NCI-H345 treated with DMSO at 0.1 percent for 48 hours (cell line): ENCODE data around the gene EHMT1.

Experiments used
- DNase-seq: peaks from one replicate; lab custom pipeline; 2025; ENCODE audit not compliant: unreplicated experiment; lab: John Stamatoyannopoulos, UW

The EHMT1 gene

GRCh38 chr9:137690930-137691645 is 72.3 kb downstream of the EHMT1 start:
- DNase-seq: no peak

DNA sequence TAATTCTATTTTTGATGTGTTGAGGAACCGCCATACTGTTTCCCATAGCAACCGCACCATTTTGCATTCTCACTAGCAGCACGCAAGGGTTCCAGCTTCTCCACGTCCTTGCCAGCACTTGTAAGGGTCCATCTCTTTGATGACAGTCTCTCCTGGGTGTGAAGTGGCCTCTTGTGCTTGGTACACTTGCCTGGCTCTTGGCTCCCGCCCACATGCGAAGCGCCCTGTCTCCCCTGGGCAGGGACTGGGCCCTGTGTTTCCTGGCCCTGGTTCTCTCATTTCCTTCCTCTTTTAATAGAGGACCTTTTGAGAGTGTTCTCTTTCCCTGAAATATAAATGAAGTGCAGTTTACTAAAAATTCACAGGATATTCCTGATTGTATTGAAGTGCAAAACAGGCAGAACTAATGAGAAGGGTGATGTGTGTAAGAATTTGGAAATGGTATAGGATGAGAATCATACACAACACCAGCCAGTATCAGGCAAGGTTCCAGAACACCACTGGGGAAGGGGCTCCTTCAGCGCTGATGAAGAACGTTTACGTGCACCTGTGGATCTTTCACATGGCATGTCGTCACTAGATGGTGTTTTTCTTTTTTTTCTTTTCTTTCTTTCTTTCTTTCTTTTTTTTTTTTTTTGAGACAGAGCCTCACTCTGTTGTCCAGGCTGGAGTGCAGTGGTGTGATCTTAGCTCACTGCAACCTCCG is 73.0 kb downstream of the EHMT1 start:
- no peak for DNase-seq

DNA sequence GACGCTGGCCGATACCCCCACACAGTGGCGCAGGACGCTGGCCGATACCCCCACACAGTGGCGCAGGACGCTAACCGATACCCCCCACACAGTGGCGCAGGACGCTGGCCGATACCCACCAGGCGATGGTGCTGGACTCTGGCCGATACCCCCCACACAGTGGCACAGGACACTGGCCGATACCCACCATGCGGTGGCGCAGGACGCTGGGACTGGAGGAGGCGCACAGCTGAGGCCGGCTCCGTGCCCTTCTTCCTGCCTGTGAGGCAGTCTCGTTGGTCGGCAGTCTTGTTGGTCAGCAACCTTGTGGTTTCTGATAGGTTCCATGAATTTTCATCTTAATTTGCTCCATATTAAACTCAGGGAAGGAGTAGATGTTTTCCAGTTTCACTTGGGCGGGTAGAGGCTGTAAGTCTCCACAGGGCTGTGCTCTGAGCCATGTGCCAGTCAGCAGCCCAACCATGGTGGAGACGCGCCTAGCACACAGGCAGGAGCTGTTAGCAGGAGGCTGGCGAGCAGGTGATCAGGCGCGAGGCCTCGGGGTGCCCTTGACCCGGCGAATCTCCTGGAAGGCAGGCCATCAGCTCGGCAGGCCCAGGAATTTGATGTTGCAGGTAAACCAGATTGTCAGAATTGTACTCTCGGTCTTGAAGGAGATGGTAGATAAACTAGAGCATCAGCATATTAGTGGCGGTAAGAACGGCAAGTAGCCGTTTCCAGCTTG is 75.6 kb downstream of the EHMT1 start:
- no peak for DNase-seq

DNA sequence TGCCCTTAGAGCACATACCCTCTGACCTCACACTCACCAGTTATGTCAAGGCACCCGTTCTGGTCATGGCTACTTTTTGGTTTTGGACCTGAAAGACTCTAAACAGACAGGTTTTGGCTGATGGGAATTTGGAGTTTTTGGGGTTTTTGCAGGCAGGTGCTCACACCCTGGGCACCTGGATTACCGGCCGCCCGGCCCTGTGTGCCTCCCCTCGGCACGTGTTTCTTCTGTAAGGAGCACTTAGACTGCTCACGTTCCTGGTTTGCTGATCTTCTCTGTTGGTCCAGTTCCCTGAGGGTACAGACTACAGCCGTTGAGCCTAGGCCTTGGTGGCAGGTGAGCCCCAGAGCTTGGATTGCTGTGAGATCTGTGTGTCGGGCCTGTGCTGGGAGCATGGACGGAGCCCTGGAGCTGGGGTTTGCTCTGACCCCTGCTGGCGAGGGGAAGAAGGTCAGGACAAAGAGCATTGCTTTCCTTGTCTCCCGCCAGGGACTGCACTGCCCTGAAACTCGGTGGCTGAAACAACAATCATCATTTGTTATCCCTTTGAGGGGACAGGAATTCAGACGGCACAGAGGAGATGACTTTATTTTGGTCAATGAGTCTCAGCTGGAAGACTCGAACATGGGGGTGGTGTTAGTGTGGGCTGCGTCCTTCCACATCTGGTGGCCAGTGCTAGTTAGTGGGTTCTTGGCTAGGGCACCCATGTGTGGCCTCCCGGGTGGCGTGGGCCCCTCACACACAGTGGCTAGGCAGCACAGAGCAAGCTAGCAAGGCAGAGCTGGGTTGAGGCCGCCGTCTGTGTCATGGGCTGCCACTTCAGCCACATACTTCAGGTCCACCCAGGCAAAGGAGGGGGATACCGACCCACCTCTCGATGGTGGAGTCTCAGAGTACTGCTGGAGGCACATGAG is 76.4 kb downstream of the EHMT1 start:
- no peak for DNase-seq

- DNase-seq: no peak
Observed at GRCh38 chr9:137696136-137696925, 77.5 kb downstream of the EHMT1 start.

- DNase-seq: no peak
Observed at GRCh38 chr9:137697193-137697592, 78.4 kb downstream of the EHMT1 start.

DNA sequence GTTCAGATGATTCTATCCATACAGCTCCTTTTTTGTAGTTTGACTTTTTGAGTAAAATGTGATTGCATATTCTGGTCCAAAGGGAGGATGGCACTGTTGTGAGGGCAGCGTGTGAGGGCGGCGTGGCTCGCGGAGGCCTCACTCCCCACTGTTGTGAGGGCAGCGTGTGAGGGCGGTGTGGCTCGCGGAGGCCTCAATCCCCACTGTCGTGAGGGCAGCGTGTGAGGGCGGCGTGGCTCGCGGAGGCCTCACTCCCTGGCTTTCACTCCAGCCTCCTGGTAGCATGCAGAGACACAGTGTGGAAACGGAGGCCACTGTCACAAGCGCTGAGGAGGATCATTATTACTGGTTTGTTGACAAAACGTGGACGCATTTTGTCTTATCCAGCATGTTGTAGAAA is 79.0 kb downstream of the EHMT1 start:
- no peak for DNase-seq

GRCh38 chr9:137700911-137701310 is 82.1 kb downstream of the EHMT1 start:
- DNase-seq: no peak

DNA sequence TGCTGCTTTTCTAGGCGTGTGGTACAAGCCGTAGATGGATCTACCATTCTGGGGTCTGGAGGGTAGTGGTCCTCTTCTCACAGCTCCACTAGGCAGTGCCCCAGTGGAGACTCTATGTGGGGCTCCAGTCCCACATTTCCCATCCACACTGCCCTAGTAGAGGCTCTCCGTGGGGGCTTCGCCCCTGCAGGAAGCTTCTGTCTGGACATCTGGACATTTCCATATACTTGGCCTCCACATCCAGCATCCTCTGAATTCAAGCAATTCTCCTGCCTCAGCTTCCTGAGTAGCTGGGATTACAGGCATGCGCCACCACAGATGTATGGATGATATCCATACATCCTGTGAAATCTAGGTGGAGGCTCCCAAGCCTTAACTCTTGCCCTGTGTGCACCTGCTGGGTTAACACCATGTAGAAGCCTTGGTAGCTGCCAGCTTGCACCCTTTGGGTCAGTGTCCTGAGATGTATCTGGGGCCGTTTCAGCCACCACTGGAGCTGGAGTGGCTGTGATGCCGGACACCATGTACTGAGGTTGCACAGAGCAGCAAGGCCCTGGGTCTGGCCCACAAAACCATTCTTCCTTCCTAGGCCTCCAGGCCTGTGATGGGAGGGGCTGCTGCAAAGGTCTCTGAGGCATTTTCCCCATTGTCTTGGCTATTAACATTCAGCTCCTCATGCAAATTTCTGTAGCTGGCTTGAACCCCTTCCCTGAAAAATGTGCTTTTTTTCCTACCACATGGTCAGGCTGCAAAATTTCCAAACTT is 84.0 kb downstream of the EHMT1 start:
- no peak for DNase-seq

DNA sequence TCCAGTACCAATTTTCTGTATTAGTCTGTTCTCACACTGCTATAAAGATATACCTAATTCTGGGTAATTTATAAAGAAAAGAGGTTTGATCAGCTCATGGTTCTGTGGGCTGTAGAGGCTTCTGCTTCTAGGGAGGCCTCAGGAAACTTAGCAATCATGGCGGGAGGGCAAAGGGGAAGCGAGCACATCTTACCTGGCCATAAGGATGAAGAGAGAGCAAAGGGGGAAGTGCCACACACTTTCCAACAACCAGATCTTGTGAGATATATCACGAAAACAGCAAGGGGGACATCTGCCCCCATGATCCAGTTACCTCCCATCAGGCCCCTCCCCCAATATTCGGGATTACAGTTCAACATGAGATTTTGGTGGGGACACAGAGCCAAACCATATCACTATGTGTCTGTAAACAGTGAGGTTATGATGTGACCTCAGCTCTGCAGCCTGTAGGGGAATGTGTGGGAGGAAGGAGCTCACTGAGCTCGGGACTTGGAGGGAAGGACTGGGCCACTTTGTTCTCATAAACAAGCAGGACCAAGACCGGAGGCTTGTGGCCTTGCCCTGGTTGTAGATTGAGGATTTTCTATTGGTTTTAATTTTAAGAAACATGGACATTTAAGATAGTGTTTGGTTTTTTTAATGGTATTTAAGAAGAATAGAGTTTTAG is 85.2 kb downstream of the EHMT1 start:
- DNase-seq: no peak

DNA sequence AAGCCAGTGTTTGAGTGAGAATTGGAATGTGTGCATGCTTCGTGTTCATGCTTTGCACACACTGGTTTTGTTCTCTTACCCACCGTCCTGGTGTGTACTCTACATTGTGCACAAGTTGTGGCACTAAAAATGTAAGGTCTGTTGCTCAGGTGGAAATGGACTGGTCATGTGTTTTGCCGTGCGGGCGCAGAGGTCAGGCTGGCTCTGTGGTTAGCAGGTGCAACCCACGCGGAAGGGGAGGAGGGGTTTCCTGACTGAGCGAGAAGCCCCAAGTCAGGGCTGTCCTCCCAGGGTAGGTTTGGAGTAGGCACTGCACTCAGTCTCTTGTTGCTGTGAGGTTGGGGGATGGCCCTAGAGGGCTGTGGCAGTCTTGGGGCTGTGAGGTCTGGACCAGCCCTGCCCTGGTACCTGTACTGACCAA is 86.6 kb downstream of the EHMT1 start:
- no peak for DNase-seq

- DNase-seq: no peak
Observed at GRCh38 chr9:137705906-137706305, 87.1 kb downstream of the EHMT1 start.

DNA sequence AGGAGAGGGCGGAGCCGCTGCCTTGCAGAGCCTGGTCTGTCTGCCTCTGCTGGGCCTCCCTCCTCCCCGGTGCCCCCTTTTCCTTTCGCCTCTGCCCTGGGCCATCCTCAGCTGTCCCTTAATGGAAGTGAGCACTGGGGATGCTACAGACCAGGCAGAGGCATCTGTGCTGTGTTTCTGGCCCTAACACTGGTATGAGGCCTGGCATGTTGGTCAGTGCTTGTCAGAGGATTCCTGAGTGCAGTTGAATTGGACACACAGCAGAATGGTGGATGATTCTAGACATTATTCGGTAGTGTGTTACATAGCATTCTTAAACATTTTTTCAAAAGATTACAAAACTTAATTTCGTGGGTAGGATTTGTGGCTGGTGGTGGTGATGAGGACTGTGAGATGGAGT is 88.6 kb downstream of the EHMT1 start:
- no peak for DNase-seq

DNA sequence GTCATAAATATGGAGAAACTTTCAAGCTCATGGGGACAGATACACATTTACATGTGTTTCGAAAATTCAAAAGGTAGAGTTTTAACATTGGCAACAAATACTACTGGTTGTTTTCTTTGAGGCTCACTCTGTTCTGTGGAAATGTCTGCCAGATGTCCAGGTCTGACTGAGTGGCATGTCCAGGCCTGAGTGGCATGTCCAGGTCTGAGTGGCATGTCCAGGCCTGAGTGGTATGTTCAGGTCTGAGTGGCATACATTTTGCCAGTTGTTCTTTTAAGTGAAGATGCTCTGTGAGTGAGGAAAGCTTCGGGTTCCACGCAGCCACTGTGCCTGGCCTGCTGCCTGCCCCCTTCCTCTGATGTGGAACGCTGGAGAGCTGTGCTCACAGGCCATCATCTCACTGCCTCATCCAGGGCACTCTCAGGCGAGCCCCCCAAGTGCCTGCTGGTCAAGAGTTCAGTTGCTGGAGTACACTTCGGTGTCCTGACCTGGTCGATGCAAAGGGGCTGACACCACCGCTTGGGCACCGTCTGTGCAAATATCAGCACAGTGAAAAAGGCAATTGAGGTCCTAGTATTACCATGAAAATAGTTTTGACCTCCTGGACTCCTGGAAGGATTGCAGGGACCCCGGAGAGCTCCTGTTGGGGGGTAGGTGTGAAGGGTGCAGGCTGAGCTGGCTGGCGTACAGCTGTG is 89.9 kb downstream of the EHMT1 start:
- no peak for DNase-seq

- DNase-seq: no peak
Observed at GRCh38 chr9:137709411-137710101, 90.8 kb downstream of the EHMT1 start.

- no peak for DNase-seq
Observed at GRCh38 chr9:137710704-137711103, 91.9 kb downstream of the EHMT1 start.

DNA sequence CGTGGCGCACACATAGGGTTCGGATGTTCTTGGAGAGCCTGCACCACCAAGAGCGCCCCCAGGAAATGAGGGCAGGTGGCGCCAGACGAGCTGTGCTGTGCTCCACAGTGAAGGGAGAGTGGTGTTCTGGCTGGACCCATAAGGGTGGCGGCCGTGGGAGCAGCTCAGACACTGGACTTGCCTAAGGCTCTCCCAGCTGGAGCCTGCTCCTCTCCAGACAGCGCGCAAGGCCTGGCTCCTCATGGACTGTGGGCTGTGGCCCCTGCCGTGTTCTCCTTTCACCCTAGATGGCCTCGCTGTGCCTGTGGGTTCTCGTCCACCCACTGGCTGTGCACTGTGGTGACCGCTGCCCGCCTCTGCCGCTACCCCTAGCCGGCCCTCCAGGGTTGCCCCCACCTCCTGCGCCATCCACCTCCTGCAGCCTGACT is 92.9 kb downstream of the EHMT1 start:
- DNase-seq: no peak

DNA sequence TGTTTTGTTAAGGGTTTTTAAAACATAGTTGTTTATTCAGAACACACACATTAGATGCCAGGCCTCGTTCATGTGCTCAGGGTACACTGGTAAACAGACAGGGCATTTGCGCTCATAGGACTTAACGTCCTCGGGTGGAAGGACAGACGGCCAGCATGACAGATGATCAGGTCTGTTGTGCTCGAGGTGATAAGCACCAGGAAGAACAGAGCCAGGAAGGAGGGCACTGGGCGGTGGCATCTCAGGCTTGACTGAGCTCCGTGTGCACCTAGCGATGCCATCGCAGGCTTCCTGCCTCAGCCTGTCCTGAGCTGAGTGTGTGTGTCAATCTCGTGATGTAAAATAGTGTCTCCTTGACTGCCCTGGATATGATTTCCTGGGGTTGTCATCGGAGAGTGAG is 96.5 kb downstream of the EHMT1 start:
- DNase-seq: no peak
